SJSA1 (cell line): ENCODE data around the gene ABCD1. TPM values are rescaled to one million over a fixed set of nuclear protein-coding genes. Genes with fewer than 3 reads are reported as not detected.

Experiments
- DNase-seq, 2 experiments: peaks; one replicate each; pipeline ENCODE4 v3.0.0-alpha.2; 2015 to 2020; ENCODE audit warnings: low spot score in 2 of 2, low read depth in 1 of 2
- H3K27ac ChIP-seq: fragments of 250-450 bp; sonication (Bioruptor Pico); 2 replicates; pipeline ENCODE4 v1.5.1; 2020; ENCODE audit warnings: mild to moderate bottlenecking, moderate library complexity
- H3K27me3 ChIP-seq: fragments of 250-450 bp; sonication (Bioruptor Pico); replicated peaks from 2 replicates; pipeline ENCODE4 v1.5.1; 2020; ENCODE audit warnings: mild to moderate bottlenecking, moderate library complexity
- H3K36me3 ChIP-seq: fragments of 250-450 bp; sonication (Bioruptor Pico); 2 replicates; pipeline ENCODE4 v1.5.1; 2020; ENCODE audit warnings: mild to moderate bottlenecking
- H3K4me1 ChIP-seq: fragments of 250-450 bp; sonication (Bioruptor Pico); replicated peaks from 2 replicates; pipeline ENCODE4 v1.6.1; 2021; ENCODE audit warnings: mild to moderate bottlenecking
- H3K4me3 ChIP-seq: fragments of 250-450 bp; sonication (Bioruptor Pico); 2 replicates; pipeline ENCODE4 v1.5.1; 2020; ENCODE audit warnings: mild to moderate bottlenecking
- H3K9me3 ChIP-seq: fragments of 250-450 bp; sonication (Bioruptor Pico); replicated peaks from 2 replicates; pipeline ENCODE4 v1.5.1; 2020; ENCODE audit warnings: mild to moderate bottlenecking
- total RNA-seq: library from RNA; depleted of rRNA; stranded (reverse); fragments of >200 nt; shearing (Covaris generic); gene quantifications from 2 replicates; pipeline ENCODE4 v1.2.3, GENCODE V29; 2014

Gene ABCD1
- total RNA-seq, 1 experiment from 2014 or later = 10.3 TPM

DNA sequence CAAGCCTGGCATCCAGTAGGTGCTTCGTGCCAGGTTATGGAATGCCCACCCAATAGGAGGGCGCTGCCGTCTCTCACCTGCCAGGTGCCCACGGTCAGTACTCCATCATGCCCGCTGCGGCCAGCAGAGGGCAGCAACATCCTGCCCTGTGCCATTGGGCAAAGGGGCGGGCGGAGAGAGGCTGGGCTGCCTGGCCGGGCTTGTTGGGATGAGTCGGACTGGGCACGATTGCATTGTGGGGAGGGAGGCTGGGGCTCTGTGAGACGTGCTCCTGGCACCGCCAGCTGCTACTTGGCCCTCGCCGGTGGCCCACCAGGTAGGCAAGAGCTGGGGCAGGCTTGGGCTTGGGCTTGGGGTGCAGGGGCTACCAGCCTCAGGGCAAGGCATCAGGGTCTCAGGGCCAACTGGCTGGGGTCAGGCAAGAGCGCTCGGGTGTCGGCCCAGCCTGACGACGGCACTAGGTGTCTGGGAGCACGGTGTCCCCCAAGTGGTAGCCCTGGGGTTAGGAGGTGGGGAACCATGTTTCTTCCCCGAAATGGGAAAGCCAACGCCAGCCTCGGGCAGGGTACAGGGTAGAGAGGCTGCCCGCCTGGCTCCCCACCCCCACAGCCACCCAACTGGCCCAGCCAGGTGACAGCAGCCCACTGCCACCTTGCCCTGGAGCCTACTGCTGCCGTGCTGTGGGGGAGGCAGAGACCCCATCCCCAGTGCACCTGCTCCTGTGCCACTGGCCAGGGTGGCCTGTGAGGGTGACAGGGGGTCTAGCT lies 39.5 kb downstream of the ABCD1 start, which contains the start of gene PLXNB3:
Gene PLXNB3 (plus strand): TSS at position 261 of the 767 bp plus-strand sequence. CDS start 1,287 bp downstream, outside the sequence.
- Histone ChIP-seq H3K27ac (no peak within 1 kb of the TSS), H3K4me3 (peak within 1 kb of the TSS; percentile 19; the same call in 1 of the 2 replicates), H3K27me3 (no peaks in the 10 kb centered on the region), H3K36me3 (no peaks in the 10 kb centered on the region), H3K4me1 (peaks cover 26% of the 10 kb centered on the region), H3K9me3 (no peaks in the 10 kb centered on the region)
- peak; percentile 50 to 84 for DNase-seq

DNA sequence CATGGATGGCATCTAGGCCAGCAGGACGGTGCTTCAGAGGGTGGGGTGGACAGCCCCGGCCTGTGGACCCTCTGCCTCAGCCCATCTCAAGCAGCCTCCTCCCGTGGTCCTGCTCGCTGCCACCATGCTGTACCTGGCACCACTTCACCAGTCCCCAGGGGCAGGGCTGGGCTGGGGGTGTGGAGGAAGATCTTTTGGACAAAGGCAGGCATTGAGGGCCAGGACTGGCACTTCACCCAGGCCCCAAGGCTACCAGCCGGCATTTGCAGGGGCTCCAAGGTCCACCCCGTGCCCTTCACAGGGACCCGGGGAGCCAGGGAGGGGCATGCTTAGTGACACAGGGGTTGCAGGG lies 40.1 kb downstream of the ABCD1 start:
- Histone ChIP-seq H3K36me3 (no peaks in the 10 kb centered on the region), H3K27me3 (no peaks in the 10 kb centered on the region), H3K4me3 (no peak overlapping the region), H3K9me3 (no peaks in the 10 kb centered on the region), H3K27ac (no peak overlapping the region), H3K4me1 (peaks cover 26% of the 10 kb centered on the region)
- no peak for DNase-seq

DNA sequence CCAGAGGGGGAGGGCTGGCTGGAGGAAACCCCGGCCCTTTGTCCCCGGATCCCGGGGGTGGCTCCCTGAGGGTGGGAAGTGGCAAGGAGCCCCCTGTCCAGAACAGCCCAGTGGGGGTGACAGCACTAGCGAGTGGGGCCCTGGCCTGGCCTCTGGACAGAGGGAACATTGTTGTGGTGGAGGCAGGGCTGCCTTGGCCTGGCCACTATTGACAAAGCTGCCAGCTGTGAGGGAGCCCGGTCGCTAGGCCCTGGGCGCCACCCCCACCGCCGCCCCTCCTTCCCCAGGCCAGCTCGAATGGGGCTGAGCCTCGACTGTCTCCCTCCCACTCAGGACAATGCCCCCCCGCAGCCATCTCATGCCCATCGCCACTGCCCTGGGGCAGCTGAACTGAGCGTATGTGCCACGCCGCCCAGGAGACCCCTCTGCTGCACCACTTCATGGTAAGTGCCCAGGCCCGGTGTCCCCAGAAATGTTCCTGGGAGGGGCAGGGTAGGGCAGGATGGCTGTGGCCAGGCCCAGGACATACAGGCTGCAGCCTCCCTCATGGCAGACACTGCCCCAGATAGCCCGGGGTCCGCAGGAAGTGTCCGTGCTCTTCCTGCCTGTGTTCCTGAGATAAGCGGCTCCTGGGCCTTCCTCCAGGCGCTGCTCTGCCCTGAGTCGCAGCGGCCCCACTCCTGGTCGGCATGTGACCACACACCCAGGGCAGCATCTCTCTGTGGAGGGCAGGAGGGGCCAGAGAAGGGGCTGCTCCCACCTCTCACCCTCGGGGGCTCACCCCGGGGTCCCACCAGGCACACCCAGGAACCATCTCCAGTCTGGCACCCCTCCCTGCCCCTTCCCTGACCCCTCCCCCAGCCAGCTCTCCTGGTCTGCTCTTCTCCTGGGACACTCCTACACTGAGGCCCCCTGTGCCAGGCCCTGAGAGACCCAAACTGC lies 40.8 kb downstream of the ABCD1 start:
- peaks cover 26% of the 10 kb centered on the region for H3K4me1 ChIP-seq
- H3K27me3 ChIP-seq = no peaks in the 10 kb centered on the region
- DNase-seq = no peak
- H3K4me3 ChIP-seq = peak overlapping the region; percentile 30
- peak overlapping the region; percentile 47 for H3K27ac ChIP-seq
- H3K9me3 ChIP-seq = no peaks in the 10 kb centered on the region
- no peaks in the 10 kb centered on the region for H3K36me3 ChIP-seq

DNA sequence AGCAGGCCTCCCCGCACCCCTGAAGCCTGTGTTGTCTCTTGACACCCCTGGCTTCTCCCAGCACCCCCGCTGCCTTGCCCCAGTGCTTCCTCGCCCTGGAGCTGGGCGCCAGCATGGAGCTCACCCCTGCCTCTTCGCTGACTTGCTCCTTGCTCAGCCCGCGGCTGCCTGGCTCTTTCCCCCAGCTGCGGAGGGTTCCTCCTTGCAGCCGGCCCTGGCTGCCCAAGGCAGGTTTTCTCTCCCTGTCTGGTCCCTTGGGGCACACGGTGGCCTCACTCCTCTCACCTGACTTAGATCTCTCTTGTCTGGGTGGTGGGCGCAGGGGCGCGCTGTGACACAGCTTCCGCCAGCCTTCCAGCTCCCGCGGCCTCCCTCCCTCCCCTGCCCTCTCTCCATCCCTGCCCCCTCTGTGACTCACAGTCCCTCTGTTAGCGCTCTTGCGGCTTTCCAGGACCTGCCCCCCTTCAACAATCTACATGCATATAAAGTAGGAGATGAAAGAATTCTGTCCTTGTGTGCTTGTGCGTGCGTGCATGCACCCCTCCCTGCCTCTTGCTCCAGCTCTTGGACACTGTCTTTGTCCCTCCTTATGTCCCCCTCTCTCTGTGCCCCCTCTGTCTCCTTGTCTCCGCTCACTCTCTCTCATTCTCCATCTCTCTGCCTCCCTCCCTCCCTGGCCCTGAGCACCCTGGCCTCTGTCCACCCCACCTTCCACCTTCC lies 41.6 kb downstream of the ABCD1 start:
- peak overlapping the region; percentile 47 for H3K27ac ChIP-seq
- no peaks in the 10 kb centered on the region for H3K9me3 ChIP-seq
- H3K27me3 ChIP-seq = no peaks in the 10 kb centered on the region
- peak overlapping the region; percentile 30 for H3K4me3 ChIP-seq
- no peaks in the 10 kb centered on the region for H3K36me3 ChIP-seq
- peak; percentile 71 to 84 for DNase-seq
- H3K4me1 ChIP-seq = peaks cover 26% of the 10 kb centered on the region

DNA sequence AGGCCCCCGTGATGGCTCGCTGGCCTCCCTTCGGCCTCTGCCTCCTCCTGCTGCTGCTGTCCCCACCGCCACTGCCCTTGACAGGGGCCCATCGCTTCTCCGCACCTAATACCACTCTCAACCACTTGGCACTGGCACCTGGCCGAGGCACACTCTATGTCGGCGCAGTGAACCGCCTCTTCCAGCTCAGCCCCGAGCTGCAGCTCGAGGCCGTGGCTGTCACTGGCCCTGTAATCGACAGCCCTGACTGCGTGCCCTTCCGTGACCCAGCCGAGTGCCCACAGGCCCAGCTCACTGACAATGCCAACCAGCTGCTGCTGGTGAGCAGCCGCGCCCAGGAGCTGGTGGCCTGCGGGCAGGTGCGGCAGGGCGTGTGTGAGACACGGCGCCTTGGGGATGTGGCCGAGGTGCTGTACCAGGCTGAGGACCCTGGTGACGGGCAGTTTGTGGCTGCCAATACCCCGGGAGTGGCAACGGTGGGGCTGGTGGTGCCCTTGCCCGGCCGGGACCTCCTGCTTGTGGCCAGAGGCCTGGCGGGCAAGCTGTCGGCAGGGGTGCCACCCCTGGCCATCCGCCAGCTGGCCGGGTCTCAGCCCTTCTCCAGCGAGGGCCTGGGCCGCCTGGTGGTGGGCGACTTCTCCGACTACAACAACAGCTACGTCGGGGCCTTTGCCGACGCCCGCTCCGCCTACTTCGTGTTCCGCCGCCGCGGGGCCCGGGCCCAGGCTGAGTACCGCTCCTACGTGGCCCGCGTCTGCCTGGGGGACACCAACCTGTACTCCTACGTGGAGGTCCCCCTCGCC lies 42.4 kb downstream of the ABCD1 start:
- Histone ChIP-seq H3K4me3 (no peak overlapping the region), H3K27ac (no peak overlapping the region), H3K36me3 (no peaks in the 10 kb centered on the region), H3K4me1 (peaks cover 26% of the 10 kb centered on the region), H3K27me3 (no peaks in the 10 kb centered on the region), H3K9me3 (no peaks in the 10 kb centered on the region)
- no peak for DNase-seq

DNA sequence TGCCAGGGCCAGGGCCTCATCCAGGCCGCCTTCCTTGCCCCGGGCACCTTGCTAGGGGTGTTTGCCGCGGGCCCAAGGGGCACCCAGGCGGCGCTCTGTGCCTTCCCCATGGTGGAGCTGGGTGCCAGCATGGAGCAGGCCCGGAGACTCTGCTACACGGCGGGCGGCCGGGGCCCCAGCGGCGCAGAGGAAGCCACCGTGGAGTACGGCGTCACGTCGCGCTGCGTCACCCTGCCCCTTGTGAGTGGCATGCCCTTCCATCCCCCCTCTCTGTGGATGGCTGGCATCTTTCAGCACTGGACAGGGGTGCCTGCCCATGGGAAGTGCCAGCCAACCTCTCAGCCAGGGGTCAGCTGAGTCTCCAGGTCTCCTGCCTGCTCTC lies 43.0 kb downstream of the ABCD1 start:
- no peak for DNase-seq
- Histone ChIP-seq H3K36me3 (no peaks in the 10 kb centered on the region), H3K4me3 (no peak overlapping the region), H3K9me3 (no peaks in the 10 kb centered on the region), H3K27ac (no peak overlapping the region), H3K4me1 (peaks cover 26% of the 10 kb centered on the region), H3K27me3 (no peaks in the 10 kb centered on the region)

DNA sequence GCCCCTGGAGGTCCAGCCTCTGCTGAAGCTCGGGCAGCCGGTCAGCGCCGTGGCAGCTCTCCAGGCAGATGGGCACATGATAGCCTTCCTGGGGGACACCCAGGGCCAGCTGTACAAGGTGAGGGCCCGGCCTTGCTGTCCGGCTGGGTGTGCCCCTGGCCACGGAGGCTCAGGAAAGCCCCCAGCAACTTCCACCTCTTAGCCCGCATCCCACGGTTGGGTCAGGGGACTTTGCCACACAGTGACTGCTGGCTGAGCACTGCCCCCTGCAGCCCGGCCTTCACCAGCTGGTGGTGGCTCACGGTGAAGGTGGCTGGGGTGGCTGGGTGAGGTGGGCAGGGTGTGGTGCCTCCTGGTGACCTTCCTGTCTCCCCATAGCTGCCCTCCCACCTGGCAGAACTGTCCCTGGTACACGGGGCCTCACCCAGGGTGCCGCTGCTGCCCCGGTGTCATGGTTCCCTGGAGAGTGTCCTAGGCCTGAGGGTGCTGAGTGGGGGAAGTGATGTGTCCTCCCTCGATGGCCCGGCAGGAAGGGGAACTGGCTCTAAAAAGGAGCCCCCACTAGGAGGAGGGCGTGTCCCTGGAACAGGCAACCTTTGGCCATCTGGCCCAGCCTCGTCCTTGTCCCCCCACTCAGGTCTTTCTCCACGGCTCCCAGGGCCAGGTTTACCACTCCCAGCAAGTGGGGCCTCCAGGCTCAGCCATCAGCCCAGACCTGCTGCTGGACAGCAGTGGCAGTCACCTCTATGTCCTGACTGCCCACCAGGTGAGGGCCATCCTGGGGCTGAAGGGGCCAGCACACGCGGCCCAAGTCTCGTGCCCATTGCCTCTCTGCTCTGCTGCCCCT lies 43.9 kb downstream of the ABCD1 start:
- Histone ChIP-seq H3K4me1 (peaks cover 26% of the 10 kb centered on the region), H3K9me3 (no peaks in the 10 kb centered on the region), H3K36me3 (no peaks in the 10 kb centered on the region), H3K27me3 (no peaks in the 10 kb centered on the region), H3K4me3 (no peak overlapping the region), H3K27ac (no peak overlapping the region)
- no peak for DNase-seq

DNA sequence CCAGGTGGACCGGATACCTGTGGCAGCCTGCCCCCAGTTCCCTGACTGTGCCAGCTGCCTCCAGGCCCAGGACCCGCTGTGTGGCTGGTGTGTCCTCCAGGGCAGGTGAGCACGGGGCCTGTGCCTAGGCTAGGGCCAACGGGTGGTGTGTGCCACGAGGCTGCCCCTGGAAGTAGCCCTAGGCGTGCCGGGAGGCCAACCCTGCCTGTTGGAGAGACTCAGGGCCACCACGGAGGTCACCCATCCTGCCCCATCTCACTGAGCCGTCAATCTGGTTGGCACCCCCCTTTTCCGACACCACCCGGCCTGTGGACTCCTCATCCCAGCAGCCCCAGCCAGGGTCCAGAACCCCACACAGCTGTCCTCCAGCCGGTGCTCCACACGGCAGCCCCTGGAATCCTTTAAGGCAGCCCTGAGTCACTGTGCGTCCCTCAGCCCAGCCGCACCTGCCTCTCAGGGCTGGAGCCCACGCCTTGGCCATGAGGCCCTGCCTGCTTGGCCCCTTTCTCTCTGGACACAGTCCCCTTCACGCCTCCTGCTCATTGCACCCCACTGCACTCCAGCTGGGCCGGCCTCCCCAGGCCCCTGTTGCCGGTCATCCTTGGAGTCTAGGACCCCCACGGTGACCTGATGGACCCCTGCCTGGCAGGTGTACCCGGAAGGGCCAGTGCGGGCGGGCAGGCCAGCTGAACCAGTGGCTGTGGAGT lies 44.7 kb downstream of the ABCD1 start:
- peaks cover 22% of the 10 kb centered on the region for H3K4me1 ChIP-seq
- H3K36me3 ChIP-seq = no peaks in the 10 kb centered on the region
- H3K27me3 ChIP-seq = no peaks in the 10 kb centered on the region
- DNase-seq = no peak
- no peak overlapping the region for H3K4me3 ChIP-seq
- no peak overlapping the region for H3K27ac ChIP-seq
- H3K9me3 ChIP-seq = no peaks in the 10 kb centered on the region

DNA sequence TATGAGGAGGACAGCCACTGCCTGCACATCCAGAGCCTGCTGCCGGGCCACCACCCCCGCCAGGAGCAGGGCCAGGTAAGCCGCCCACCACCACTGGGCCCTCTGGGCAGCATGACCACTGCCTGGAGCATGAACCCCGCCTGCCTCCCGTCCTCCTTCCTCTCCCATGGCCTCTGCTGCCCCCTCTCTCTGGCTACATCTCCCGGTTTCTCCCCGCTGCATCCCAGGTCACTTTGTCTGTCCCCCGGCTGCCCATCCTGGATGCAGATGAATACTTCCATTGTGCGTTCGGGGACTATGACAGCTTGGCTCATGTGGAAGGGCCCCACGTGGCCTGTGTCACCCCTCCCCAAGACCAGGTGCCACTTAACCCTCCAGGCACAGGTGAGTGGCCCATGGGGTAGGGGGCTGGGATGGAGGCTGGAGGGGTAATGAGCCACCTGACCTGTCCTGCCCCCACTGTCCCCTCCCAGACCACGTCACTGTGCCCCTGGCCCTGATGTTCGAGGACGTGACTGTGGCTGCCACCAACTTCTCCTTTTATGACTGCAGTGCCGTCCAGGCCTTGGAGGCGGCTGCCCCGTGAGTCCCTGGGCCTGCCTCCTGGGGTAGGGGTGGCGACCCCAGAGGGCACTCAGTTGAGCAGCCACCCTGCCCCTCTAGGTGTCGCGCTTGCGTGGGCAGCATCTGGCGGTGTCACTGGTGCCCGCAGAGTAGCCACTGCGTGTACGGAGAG lies 45.4 kb downstream of the ABCD1 start:
- Histone ChIP-seq H3K36me3 (no peaks in the 10 kb centered on the region), H3K27ac (no peak overlapping the region), H3K27me3 (no peaks in the 10 kb centered on the region), H3K9me3 (no peaks in the 10 kb centered on the region), H3K4me3 (no peak overlapping the region), H3K4me1 (peaks cover 19% of the 10 kb centered on the region)
- no peak for DNase-seq

DNA sequence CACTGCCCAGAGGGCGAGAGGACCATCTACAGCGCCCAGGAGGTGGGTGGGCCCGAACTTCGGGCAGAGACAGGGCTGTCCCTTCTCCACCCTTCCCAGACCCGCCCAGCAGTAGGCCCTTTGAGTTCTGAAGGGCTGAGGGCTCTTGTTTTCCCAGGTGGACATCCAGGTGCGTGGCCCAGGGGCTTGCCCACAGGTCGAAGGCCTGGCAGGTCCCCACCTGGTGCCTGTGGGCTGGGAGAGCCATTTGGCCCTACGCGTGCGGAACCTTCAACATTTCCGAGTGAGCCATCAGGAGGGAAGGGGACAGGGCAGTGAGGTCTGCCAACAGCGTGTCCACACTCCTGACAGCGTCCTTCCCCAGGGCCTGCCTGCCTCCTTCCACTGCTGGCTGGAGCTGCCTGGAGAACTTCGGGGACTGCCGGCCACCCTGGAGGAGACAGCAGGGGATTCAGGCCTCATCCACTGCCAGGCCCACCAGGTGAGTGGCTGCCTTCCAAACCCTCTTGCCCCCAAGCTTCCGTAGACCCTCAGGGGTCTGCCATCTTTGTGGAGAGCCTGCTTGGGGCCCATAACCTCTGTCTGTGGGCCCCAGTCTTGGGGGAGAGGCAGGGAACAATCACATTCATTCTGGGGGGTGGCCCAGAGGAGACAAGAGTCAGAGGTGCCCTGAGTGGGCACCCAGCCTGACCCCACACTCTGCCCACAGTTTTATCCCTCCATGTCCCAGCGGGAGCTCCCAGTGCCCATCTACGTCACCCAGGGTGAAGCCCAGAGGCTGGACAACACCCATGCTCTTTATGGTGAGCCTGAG lies 46.2 kb downstream of the ABCD1 start:
- no peak for DNase-seq
- Histone ChIP-seq H3K4me3 (no peak overlapping the region), H3K4me1 (peaks cover 12% of the 10 kb centered on the region), H3K27ac (no peak overlapping the region), H3K9me3 (no peaks in the 10 kb centered on the region), H3K36me3 (no peaks in the 10 kb centered on the region), H3K27me3 (no peaks in the 10 kb centered on the region)
